ENCODE data around the gene ACADS. TPM values are rescaled to one million over a fixed set of nuclear protein-coding genes. Genes with fewer than 3 reads are reported as not detected.

Gene ACADS
- polyA plus RNA-seq, 2 of the 4 experiments (the other 2 are of a cell fraction), result 7.9 to 9.3 TPM

DNA sequence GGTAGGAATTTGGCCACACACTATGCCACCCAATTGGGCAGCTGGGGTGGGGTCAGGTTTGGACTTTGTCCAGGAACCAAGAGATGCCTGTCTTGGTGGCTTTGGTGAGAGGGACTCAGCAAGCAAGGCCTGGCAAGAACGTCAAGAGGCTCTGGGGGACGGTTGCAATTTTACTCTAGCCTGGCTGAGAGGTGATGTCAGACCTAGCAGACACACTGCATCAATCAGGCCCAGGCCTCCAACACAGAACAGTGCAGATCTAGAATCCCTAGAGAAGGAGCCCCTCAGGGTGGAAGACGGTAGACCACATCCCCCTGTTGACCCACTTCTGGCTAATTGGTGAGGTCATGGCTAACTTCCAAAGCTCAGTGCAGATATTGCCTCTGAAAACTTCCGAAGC, 17.0 kb upstream of the ACADS start:
- Histone ChIP-seq H3K4me3 (no peak overlapping the region), H3K9me3 (no peaks in the 10 kb centered on the region), H3K4me1 (peaks cover 20% of the 10 kb centered on the region), H3K27ac (no peak overlapping the region), H3K4me2 (no peak overlapping the region)
- FAIRE-seq, result no peak
- TF ChIP-seq FOSL2 (IDR thresholded peaks at IDR 0.05) (no peak), FOSL2 (CRISPR knock-in tag; IDR thresholded peaks at IDR 0.05) (no peak), CHD2 (IDR thresholded peaks at IDR 0.05; ENCODE audit: low read length, partially characterized antibody) (no peak), HOXB5 (CRISPR knock-in tag; IDR thresholded peaks at IDR 0.05) (no peak), MYC (IDR thresholded peaks at IDR 0.05; ENCODE audit: borderline replicate concordance, low read length) (no peak), ATOH8 (CRISPR knock-in tag; IDR thresholded peaks at IDR 0.05; ENCODE audit: low read depth) (no peak), HOXB13 (CRISPR knock-in tag; IDR thresholded peaks at IDR 0.05; ENCODE audit: low read depth) (no peak)
- ChIA-PET CTCF (interaction anchor here (1.0 to 6.6 kb wide), 9 partner anchors 8 to 263 kb away, joined by 3 to 62 read pairs (median 5); no protein-coding TSS in a partner anchor), POLR2A (no interaction called here)
- DNase-seq (ENCODE audit: low read depth in 1 of 2, low spot score in 1 of 2), result no peak
- ATAC-seq, result no peak
- WGBS (ENCODE audit: missing lambda C conversion rate), result 64% methylated on average over 4 of the region's 4 CpGs

DNA sequence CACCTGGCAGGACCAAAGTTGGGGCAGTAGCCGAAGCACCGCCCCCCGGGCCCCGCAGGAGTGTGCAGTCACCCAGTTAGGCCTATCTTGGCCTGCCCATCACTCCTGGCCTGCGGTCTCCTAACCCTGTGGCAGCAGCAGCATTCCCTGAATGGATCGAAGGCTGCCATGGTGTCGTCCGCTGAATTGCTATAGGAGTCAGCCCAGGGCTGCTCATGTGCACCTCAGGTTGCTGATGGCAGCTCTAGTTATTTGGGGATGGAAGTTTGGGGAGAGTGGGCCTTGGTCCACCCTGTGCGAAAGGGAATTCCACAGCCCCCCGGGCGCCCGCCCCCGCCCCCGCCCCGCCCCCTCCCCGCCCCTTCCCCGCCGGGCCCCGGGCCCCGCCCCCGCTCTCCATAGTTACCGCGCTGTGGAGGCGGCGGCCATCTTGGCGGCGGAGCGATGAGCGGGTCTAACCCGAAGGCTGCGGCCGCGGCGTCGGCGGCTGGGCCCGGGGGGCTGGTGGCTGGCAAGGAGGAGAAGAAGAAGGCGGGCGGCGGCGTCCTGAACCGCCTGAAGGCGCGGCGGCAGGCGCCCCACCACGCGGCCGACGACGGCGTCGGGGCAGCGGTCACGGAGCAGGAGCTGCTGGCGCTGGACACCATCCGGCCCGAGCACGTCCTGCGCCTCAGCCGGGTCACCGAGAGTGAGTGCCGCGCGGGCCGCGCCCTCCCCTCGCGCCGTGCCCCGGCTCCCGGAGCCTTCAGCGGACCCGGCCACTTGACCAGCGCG, 15.4 kb upstream of the ACADS start, which contains the start of gene UNC119B:
UNC119B (plus strand) TSS at position 428 of the 774 bp plus-strand sequence; CDS start at position 445, 17 bp downstream.
- H3K4me1 ChIP-seq, result peaks cover 20% of the 10 kb centered on the region
- no peak for FAIRE-seq
- ChIA-PET POLR2A (interaction anchor here (1.0 kb wide), 2 partner anchors 19 to 23 kb away, joined by 3 to 5 read pairs; partner anchors contain the start of gene MLEC), CTCF (interaction anchor here (1.2 to 6.6 kb wide), 8 partner anchors 10 to 127 kb away, joined by 3 to 62 read pairs (median 7); no protein-coding TSS in a partner anchor)
- DNase-seq (ENCODE audit: low read depth in 1 of 2, low spot score in 1 of 2), result peak; percentile 52 to 79
- ATAC-seq, result peak; percentile 87 to 89
- H3K27ac ChIP-seq, result peak within 1 kb of the TSS; percentile 85 to 96
- WGBS (ENCODE audit: missing lambda C conversion rate), result 8% methylated on average over 9 of the region's 76 CpGs
- H3K4me2 ChIP-seq, result peak within 1 kb of the TSS; percentile 80
- peak within 1 kb of the TSS; percentile 75 for H3K4me3 ChIP-seq
- H3K9me3 ChIP-seq, result no peaks in the 10 kb centered on the region
- TF ChIP-seq, protein P1, sequence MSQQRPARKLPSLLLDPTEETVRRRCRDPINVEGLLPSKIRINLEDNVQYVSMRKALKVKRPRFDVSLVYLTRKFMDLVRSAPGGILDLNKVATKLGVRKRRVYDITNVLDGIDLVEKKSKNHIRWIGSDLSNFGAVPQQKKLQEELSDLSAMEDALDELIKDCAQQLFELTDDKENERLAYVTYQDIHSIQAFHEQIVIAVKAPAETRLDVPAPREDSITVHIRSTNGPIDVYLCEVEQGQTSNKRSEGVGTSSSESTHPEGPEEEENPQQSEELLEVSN (IDR thresholded peaks at IDR 0.05; ENCODE audit: borderline replicate concordance, low read depth), result no peak
- TF ChIP-seq ESRRA (IDR thresholded peaks at IDR 0.05; ENCODE audit: borderline replicate concordance, low read length) (no peak), EHF (CRISPR knock-in tag; IDR thresholded peaks at IDR 0.05) (no peak), ZC3H11A (IDR thresholded peaks at IDR 0.05) (no peak), FOSB (CRISPR knock-in tag; IDR thresholded peaks at IDR 0.05) (no peak), JUN (IDR thresholded peaks at IDR 0.05) (peak; percentile 75 to 76), EHMT2 (IDR thresholded peaks at IDR 0.05; ENCODE audit: low read depth) (no peak), JUNB (IDR thresholded peaks at IDR 0.05) (no peak), ZFP36 (IDR thresholded peaks at IDR 0.05; ENCODE audit: borderline replicate concordance, partially characterized antibody) (no peak), BHLHE40 (IDR thresholded peaks at IDR 0.05; ENCODE audit: low read depth, low read length) (no peak), RAD21 (conservative IDR thresholded peaks at IDR 0.05 in 1 of 2, IDR thresholded peaks at IDR 0.05 in 1 of 2) (no peak), FOSL2 (IDR thresholded peaks at IDR 0.05) (no peak), FOSL2 (CRISPR knock-in tag; IDR thresholded peaks at IDR 0.05) (no peak), PHF8 (IDR thresholded peaks at IDR 0.05; ENCODE audit: borderline replicate concordance, low read depth) (peak; percentile 33; the same call in 1 of the 2 replicates), CBX8 (IDR thresholded peaks at IDR 0.05) (no peak), POLR2A (IDR thresholded peaks at IDR 0.05; ENCODE audit: low read length) (peak; percentile 82), CBX2 (IDR thresholded peaks at IDR 0.05; ENCODE audit: borderline replicate concordance, low read depth) (no peak), HMGXB4 (CRISPR knock-in tag; IDR thresholded peaks at IDR 0.05; ENCODE audit: borderline replicate concordance) (no peak), GATA3 (IDR thresholded peaks at IDR 0.05; ENCODE audit: borderline replicate concordance) (peak; percentile 16; the same call in 1 of the 2 replicates), CHD2 (IDR thresholded peaks at IDR 0.05; ENCODE audit: low read length, partially characterized antibody) (no peak), MAFK (IDR thresholded peaks at IDR 0.05; ENCODE audit: partially characterized antibody) (no peak)
- TF ChIP-seq, protein P2, sequence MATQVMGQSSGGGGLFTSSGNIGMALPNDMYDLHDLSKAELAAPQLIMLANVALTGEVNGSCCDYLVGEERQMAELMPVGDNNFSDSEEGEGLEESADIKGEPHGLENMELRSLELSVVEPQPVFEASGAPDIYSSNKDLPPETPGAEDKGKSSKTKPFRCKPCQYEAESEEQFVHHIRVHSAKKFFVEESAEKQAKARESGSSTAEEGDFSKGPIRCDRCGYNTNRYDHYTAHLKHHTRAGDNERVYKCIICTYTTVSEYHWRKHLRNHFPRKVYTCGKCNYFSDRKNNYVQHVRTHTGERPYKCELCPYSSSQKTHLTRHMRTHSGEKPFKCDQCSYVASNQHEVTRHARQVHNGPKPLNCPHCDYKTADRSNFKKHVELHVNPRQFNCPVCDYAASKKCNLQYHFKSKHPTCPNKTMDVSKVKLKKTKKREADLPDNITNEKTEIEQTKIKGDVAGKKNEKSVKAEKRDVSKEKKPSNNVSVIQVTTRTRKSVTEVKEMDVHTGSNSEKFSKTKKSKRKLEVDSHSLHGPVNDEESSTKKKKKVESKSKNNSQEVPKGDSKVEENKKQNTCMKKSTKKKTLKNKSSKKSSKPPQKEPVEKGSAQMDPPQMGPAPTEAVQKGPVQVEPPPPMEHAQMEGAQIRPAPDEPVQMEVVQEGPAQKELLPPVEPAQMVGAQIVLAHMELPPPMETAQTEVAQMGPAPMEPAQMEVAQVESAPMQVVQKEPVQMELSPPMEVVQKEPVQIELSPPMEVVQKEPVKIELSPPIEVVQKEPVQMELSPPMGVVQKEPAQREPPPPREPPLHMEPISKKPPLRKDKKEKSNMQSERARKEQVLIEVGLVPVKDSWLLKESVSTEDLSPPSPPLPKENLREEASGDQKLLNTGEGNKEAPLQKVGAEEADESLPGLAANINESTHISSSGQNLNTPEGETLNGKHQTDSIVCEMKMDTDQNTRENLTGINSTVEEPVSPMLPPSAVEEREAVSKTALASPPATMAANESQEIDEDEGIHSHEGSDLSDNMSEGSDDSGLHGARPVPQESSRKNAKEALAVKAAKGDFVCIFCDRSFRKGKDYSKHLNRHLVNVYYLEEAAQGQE (IDR thresholded peaks at IDR 0.05), result no peak
- TF ChIP-seq, protein P3, sequence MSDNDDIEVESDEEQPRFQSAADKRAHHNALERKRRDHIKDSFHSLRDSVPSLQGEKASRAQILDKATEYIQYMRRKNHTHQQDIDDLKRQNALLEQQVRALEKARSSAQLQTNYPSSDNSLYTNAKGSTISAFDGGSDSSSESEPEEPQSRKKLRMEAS (IDR thresholded peaks at IDR 0.05), result peak; percentile 39; the same call in 1 of the 2 replicates
- TF ChIP-seq, protein P4, sequence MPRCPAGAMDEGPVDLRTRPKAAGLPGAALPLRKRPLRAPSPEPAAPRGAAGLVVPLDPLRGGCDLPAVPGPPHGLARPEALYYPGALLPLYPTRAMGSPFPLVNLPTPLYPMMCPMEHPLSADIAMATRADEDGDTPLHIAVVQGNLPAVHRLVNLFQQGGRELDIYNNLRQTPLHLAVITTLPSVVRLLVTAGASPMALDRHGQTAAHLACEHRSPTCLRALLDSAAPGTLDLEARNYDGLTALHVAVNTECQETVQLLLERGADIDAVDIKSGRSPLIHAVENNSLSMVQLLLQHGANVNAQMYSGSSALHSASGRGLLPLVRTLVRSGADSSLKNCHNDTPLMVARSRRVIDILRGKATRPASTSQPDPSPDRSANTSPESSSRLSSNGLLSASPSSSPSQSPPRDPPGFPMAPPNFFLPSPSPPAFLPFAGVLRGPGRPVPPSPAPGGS (IDR thresholded peaks at IDR 0.05), result peak; percentile 54; the same call in 1 of the 3 replicates

All from A549 (cell line).